Stimulated activated CD8-positive, alpha-beta memory T cell treated with anti-CD3 and anti-CD28 coated beads, Interleukin-12 subunit alpha, Interleukin-12 subunit beta, amount 100 ng/mL, for 24 hours (primary cell): ENCODE results near the gene CDK5RAP3.
A peak's percentile ranks its signal among the peaks of the same experiment; 100 is the strongest.

Experiments used
- DNase-seq: peaks from one replicate; pipeline ENCODE4 v3.0.0-alpha.2; 2020; ENCODE audit errors: extremely low read depth

Gene CDK5RAP3

DNA sequence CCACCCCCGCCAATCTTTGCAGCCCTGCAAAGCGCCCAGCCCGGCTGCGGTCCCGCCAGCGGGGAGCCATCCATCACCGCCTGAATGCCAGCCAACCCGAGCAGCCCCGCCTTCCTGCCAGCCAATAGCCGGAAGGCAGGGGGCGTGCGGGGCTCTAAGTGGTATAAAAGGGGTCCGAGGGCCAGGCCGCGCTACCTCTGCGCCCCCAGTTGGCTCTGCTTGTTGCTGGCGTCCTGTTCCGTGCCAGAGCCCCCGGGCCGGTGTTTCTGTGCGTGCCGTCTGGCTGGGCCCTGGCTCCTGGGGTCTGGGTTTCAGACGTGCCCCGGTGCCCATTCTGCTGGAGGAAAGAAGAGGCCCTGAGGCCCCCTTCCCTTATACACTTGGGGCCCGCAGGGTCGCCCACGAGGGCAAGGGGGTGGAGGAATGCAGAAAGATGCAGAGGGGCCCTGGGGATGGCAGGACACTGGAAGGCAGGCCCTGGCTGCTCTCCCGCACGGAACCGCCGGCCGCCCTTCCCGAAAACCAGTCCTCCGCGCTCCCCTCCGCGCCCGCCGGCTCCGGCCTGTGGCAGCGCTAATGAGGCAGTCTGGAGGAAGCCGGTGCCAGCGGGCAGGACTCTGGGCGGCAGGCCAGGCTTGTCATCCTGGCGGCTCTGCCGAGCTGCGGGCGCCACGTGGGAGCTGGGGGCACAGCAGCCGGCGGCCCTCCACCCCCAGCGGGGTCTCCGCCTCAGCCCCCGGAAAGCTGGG lies 52.7 kb downstream of the CDK5RAP3 start:
- no peak for DNase-seq

DNA sequence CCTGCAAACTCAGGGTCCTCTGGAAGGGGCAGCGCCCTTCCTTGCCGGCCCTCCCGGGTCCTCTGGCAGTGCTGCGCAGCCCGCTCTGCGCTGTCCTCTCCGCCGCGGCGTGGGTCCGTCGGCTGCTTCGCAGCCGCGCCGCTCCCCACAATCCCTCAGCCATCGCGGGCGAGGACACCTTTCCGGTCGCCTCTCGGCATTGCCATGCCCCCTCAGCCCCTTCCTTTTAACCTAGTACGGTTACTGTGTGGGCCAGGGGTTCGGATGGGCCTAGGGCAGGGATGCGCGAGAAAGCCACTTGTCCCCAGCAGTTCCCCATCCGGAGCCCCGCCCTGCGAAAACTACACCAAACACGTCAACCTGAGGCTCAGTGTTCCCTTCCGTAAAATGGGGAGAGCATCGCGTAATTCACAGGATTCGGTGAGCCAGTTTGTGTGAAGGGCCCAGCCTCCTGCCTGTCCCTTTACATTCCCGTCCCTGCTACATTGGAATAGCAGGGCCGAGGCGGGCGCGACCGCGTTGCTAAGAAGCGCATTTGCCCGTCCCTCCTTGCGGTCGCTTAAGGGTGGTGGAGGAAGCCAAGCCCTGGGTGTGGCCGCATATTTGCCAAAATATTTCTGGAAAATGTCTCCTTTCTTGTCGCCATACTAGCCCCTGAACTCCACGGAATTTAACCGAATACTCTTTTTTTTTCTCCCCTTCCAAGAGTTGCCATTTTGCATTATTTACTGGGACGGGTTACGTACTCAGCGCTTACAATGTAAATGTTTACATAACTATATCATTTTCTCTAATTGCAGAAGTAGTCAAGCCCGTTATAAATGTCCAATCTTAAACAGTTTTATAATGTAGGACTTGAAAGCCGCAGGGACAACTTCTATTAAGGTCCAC lies 53.5 kb downstream of the CDK5RAP3 start:
- DNase-seq: no peak

DNA sequence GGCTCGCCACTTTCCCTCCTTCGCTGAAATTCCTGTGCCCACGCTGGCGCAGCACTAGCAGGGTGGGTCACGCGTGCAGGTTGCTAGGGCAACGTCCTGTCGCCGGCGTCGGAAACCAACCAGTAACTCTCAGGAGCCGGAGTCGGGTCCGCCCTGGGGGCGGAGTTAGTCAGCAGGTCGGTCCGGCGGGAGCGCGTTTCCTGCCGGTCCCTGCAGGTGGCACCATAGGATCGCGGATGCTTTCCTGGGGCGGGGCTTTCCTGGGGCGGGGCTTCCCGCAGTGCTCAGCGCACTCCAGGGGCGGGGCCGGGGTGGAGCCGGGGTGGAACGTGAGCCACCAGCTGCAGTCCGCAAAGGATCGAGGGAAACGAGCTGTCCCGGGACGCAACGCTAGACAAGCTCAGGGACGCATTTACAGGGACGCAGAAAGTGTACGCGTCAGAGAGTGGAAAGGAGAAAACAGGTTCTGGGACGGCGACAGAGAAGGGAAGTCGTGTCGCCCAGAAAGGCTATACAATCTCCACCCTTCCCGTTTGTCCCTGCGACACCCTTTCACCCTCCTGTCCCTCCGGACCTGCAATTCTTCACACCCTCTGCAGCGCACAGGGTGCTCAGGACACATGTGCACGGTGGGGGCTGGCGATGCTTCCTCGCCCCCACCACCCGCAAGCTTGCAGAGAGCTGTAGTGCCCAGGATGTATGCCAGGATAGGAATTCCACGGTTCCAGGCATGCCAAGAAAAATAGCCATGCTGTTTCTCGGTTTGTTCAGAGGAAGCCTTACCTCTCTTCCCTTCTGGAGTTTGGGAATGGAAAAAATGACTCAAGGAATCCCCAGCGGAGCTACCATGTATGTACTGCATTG lies 54.4 kb downstream of the CDK5RAP3 start:
- DNase-seq: peak; percentile 94

DNA sequence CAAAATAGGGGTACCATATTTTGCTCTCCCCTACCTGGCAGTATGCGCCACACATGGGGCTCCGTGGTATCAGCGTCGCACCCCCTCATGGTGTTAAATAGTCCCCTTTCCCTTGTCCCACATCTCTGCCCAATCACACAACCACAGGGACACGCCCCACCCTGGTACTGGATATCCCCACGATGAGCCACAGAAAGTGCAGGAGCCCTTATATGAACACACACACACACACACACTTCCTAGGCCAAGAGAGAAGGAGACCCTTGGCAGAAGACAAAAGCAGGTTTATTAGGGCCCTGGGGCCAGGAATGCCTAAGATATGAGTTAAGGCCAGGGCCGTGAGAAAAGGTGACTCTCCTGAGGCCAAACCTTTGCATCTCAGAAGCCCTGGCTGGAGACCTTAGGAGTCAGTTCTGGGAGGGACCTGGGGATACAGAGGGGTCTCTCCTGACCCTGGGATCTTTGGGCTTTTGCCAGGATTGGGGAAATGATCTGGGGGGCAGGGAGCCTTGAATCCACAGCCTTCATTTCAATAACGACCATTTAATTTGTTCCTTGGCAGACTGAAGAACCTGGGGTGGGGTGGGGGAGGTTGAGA lies 55.1 kb downstream of the CDK5RAP3 start:
- no peak for DNase-seq

DNA sequence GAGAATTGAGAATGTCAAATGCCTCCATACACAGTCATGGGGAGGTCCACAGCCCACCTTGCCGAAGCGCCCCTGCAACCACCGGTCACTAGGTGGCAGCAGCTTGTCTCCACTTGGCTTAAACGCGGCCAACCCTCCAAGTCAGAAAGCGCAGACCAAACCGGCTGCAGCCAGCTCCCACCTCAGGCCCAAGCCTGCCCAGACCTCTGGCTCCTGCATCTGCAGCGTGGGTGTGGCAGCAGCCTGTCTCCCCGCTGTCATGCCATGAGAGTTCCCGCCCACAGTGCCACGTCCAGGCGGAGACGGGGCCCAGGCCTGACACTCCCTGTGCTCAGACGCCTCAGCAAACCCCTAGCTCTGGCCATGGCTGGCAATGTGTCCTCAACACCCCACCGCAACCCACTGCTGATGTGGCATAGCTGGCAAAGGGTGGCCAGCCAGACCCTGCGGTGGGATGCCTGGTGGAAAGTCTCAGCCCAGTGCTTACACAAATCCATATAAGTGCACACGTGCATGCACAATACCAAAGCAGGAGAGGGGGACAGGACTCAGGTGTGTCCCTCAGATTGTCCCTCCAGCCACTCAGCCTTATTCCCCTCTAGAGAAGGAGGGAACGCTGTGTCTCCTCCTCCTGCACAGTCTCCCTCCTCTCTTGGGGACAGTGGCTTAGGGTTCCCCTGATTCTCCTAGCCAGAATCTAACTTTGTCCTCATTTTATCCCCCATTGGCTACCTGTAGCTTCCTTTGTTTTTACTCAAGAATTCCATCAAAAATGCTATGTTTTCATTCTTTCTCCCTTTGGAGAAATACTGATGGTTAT lies 55.8 kb downstream of the CDK5RAP3 start:
- peak; percentile 49 for DNase-seq

DNA sequence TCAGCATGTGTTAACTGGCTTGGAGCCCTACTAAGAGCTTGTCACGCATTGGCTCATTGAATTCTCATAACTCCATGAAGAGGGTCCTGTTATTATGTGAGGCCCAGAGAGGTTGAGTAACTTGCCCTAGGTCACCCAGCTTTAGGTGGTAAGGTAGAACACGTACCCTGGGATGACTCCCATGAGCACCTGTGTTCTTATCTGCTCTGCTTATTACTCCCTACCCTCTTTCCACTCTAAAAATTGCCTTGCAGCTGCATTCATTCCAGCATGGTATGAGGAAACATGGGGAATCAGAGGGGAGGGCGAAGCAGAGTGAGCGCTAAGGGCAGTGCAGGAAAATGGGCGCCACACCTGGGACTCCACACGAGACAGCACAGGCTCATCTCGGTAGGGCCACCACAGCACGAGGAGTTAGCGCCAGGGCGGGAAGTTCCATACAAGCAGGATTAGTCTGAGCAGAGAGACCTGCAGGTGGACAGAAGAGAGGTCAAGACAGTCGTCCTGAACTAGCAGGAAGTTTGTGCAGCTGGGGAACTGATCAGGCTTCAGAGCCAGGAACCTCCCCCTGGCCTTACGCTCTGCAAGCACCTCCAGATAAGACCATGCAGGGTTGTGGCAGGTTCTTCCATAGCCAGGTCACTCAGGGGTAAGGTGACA lies 56.5 kb downstream of the CDK5RAP3 start:
- no peak for DNase-seq

DNA sequence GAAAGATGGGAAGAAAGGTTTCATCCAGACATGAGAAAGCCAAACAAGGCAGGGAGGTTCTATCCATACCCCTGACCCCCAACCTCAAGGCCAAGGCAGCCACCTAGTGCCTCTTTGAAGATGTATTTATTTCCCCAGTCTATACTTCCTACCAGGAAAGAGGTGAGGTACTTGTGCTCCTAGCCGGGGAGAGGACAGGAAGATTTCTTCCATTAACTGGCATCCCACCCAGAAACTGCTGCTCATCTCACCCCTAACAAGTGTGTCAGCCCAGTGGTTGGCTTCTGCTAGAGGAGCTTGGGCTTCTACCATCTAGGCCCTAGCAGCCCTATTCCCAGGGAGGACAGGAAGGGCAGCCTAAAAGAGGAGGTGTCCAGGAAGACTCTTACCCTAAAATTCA lies 57.8 kb downstream of the CDK5RAP3 start:
- no peak for DNase-seq

DNA sequence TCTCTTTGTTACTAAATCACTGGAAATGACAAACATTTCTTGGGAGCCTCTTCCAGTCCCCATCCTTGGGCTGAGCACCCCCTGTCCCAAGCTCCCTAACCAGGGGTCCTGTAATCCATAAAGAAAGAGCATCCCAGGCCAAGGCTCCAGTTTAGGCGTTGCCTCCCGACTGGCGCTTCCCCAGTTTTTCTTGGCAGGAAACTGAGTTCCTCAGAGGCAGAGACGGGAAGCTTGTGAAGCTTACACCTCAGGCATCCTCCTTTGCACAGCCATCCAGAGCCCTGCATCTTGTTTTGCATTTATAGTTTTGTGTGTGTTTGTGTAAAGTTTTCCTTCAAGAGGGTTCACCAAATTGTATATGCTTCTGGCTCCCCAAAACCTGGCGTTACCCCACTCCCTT lies 59.6 kb downstream of the CDK5RAP3 start:
- DNase-seq: no peak
